Measurements from ENCODE around the gene TOR4A.

DNA sequence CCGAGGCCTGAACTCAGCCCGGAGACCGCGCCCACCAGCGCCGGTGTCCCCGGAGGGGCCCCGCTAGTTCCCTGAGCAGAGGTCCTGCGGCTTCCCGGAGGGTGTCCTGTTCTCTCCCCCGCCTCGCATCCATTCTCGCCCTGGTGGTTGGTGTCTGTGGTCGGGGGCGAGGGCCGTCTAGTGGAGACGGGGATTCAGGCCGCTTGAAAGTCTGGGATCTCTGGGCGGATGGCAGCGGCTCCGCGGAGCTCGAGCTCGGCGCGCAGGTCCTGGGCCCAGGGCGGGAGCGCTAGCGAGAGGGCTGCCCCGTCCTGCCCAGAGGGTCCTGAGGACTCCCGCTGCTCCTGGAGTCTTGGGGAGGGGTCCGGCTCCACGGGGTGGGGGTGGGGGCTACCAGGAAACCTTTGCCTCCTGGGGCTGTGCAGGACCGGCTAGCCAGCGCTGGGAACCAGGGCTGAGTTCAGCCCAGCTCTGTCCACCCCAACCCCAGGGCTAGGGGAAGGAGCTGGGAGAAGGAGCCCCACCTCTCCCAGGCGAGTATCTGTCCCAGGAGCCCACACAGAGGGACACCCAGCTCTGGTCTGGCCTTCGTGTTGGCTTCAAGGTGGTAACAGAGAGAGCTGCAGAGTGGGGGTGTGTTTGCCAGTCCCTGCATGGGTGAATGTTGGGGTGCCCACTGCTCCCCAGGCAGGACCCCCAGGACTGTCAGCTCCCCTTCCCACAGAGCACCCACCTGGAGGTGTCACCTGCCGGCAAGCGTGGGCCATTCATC lies 4.0 kb downstream of the TOR4A start:
- no peak for TF ChIP-seq EZH2 (IDR thresholded peaks at IDR 0.05; ENCODE audit: borderline replicate concordance, low read length)
- no peak for TF ChIP-seq CTCF (conservative IDR thresholded peaks at IDR 0.05 in 1 of 2, IDR thresholded peaks at IDR 0.05 in 1 of 2; ENCODE audit: extremely low read depth in 1 of 2, insufficient read depth in 1 of 2, low read depth in 1 of 2, low read length in 2 of 2)

Data from mammary epithelial cell (primary cell).